B cell (primary cell): ENCODE data around the gene FHIP1B. TPM values are rescaled to one million over a fixed set of nuclear protein-coding genes. Genes with fewer than 3 reads are reported as not detected.

ENCODE experiments used
- ATAC-seq: fragments of 200-7000 bp; cut with Tn5 transposase; one replicate; pipeline ENCODE4 v1.10.0; 2021; ENCODE audit warnings: low read depth, mild to moderate bottlenecking, moderate number of reproducible peaks, moderate library complexity
- CTCF ChIA-PET: fragments of 350-600 bp; sonication (Branson Sonifier 250); formaldehyde crosslinking; loops from one replicate; lab custom pipeline; 2021; ENCODE audit warnings: antibody characterized with exemption, inconsistent platforms; lab: Charles Lee
- POLR2A ChIA-PET: fragments of 350-600 bp; sonication (Branson Sonifier 250); formaldehyde crosslinking; loops from one replicate; lab custom pipeline; 2021; ENCODE audit warnings: antibody characterized with exemption; lab: Charles Lee
- DNase-seq: peaks from one replicate; pipeline ENCODE4 v3.0.0; 2013
- H2AFZ ChIP-seq: 2 replicates; pipeline ENCODE4 v1.6.1; 2012; ENCODE audit warnings: mild to moderate bottlenecking, low read depth, low read length; ENCODE audit not compliant: insufficient read depth, poor library complexity, severe bottlenecking
- H3K27ac ChIP-seq, 2 donors: 1 replicate in 1 of 2; 2 replicates in 1 of 2; pipeline ENCODE4 v1.5.1; 2012 to 2013; ENCODE audit warnings: low read length in 2 of 2, mild to moderate bottlenecking in 2 of 2, moderate library complexity in 1 of 2
- H3K27me3 ChIP-seq, 4 experiments: fragments of 200-600 bp in 1 of 4; sonication (generic) in 1 of 4; replicated peaks in 1 of 4; 1 replicate in 2 of 4; 2 replicates in 2 of 4; pipeline versions ENCODE4 v1.6.1 to v1.7.0; 2013 to 2016; ENCODE audit warnings: low read length in 3 of 4, mild to moderate bottlenecking in 2 of 4, mixed read lengths in 1 of 4, moderate library complexity in 1 of 4; ENCODE audit not compliant: insufficient read depth in 4 of 4, control insufficient read depth in 3 of 4; ENCODE audit errors: control extremely low read depth in 1 of 4
- H3K36me3 ChIP-seq, 2 experiments: replicated peaks in 1 of 2; 1 replicate in 1 of 2; 2 replicates in 1 of 2; pipeline versions ENCODE4 v1.6.1 to v1.7.1; 2013; ENCODE audit warnings: low read length in 1 of 2; ENCODE audit not compliant: insufficient read depth in 2 of 2, control insufficient read depth in 1 of 2; ENCODE audit errors: control extremely low read depth in 1 of 2, extremely low read depth in 1 of 2
- H3K4me1 ChIP-seq, 2 donors: fragments of 200-600 bp in 1 of 2; sonication (generic) in 1 of 2; 1 replicate in 1 of 2; 2 replicates in 1 of 2; pipeline versions ENCODE4 v1.5.1 to v1.6.1; 2013 to 2017; ENCODE audit warnings: low read length in 2 of 2; ENCODE audit not compliant: control insufficient read depth in 2 of 2, insufficient read depth in 2 of 2
- H3K4me2 ChIP-seq: replicated peaks from 2 replicates; pipeline ENCODE3; 2012; ENCODE audit warnings: mild to moderate bottlenecking, low read depth, low read length; ENCODE audit not compliant: poor library complexity, severe bottlenecking
- H3K4me3 ChIP-seq, 5 experiments: fragments of 200-600 bp in 1 of 5; sonication (generic) in 1 of 5; 1 replicate in 3 of 5; 2 replicates in 2 of 5; pipeline versions ENCODE4 v1.5.1 to v1.7.0; 2011 to 2016; ENCODE audit warnings: low read length in 4 of 5, mild to moderate bottlenecking in 4 of 5, low read depth in 2 of 5, control low read depth in 1 of 5, moderate library complexity in 1 of 5; ENCODE audit not compliant: insufficient read depth in 1 of 5; ENCODE audit errors: control extremely low read depth in 1 of 5, extremely low read depth in 1 of 5
- H3K79me2 ChIP-seq: fragments of 200-600 bp; sonication (generic); one replicate; pipeline ENCODE4 v1.6.0; 2016; ENCODE audit warnings: low read length; ENCODE audit not compliant: control insufficient read depth, insufficient read depth
- H3K9ac ChIP-seq: fragments of 200-600 bp; sonication (generic); 2 replicates; pipeline ENCODE4 v1.6.1; 2017; ENCODE audit warnings: mild to moderate bottlenecking, low read length, moderate library complexity
- H3K9me3 ChIP-seq, 3 donors: one replicate each; pipeline versions ENCODE4 v1.6.1 to v1.7.1; 2013; ENCODE audit warnings: low read length in 2 of 3; ENCODE audit not compliant: control insufficient read depth in 2 of 3, insufficient read depth in 1 of 3; ENCODE audit errors: control extremely low read depth in 1 of 3
- H4K20me1 ChIP-seq: 2 replicates; pipeline ENCODE4 v1.6.0; 2012; ENCODE audit warnings: mild to moderate bottlenecking, low read length; ENCODE audit not compliant: insufficient read depth, control insufficient read depth, poor library complexity, severe bottlenecking
- H3K27ac Mint-ChIP-seq: one replicate; pipeline ENCODE4 v1.8.0; 2021; ENCODE audit warnings: mixed read lengths
- H3K27me3 Mint-ChIP-seq: one replicate; pipeline ENCODE4 v1.8.0; 2021; ENCODE audit warnings: mixed read lengths
- H3K4me1 Mint-ChIP-seq: one replicate; pipeline ENCODE4 v1.8.0; 2021; ENCODE audit warnings: mixed read lengths
- H3K4me3 Mint-ChIP-seq: one replicate; pipeline ENCODE4 v1.8.0; 2021; ENCODE audit warnings: mixed read lengths
- H3K9me3 Mint-ChIP-seq: one replicate; pipeline ENCODE4 v1.8.0; 2022; ENCODE audit warnings: mixed read lengths; ENCODE audit not compliant: insufficient read depth
- EZH2 ChIP-seq: IDR thresholded peaks from 2 replicates; pipeline ENCODE4 v1.6.1; 2012; ENCODE audit warnings: borderline replicate concordance, low read depth, mild to moderate bottlenecking, moderate library complexity, low read length; ENCODE audit not compliant: insufficient read depth, poor library complexity, severe bottlenecking
- WGBS: methylation state at CpG from one replicate; pipeline ENCODE4 v1.1.5; 2013; ENCODE audit warnings: missing lambda C conversion rate; ENCODE audit not compliant: insufficient coverage; 5-methylcytosine and 5-hydroxymethylcytosine counted together
- intact Hi-C: fragments of 100-400 bp; cut with micrococcal nuclease; formaldehyde crosslinking; loops from one replicate; pipeline ENCODE4 v1.10.0; 2022
- polyA plus RNA-seq: library from polyadenylated mRNA; depleted of rRNA; stranded (reverse); fragments of >200 nt; gene quantifications from 2 replicates; pipeline ENCODE4 v1.2.3, GENCODE V29; 2012
- total RNA-seq, 2 donors: library from RNA; stranded (reverse); fragments of 120-200 nt in 1 of 2; gene quantifications; 1 replicate in 1 of 2; 2 replicates in 1 of 2; pipeline versions ENCODE4 v1.2.3 to v1.2.4, GENCODE V29; 2013 to 2022
- TF ChIP-seq, protein P1 (sequence below): fragments of 200-600 bp; IDR thresholded peaks from one replicate; pipeline ENCODE4 v1.8.0; 2022; ENCODE audit warnings: antibody characterized with exemption, mild to moderate bottlenecking

Gene FHIP1B
- total and polyA plus RNA-seq, 2 donors (not counting 1 experiment from before 2014, with no cell fraction given) = 37.1 to 44.1 TPM

DNA sequence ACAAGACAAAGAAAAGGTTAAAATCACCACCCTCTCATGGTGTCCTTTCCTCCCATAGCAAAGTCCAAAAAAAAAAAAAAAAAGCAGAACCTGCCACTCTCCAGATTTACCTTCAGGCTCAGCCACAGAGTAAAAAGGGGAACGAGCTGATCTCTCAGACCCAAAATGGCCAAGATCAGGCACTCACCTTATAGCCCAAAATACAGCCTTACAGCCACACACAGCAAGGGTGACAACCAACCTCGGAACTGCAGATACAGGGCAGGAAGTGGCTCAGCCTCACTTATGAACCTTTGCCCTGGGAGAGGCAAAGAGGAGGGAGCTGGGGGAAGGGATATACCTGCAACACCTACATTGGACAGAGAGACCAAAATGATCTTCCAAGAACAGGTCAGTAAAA is 4.5 kb downstream of the FHIP1B start:
- TF ChIP-seq EZH2 = no peak
- Histone ChIP-seq H3K79me2 (peaks cover 66% of the 10 kb centered on the region), H3K4me1 (peaks cover 9 to 14% of the 10 kb centered on the region in 2 donors), H3K36me3 (peaks cover 1 to 6% of the 10 kb centered on the region in 2 experiments), H3K9ac (no peak overlapping the region), H3K27me3 (no peaks in the 10 kb centered on the region), H3K4me2 (no peak overlapping the region), H3K9me3 (no peaks in the 10 kb centered on the region), H2AFZ (no peak overlapping the region), H3K27ac (no peak overlapping the region), H4K20me1 (peaks cover 21% of the 10 kb centered on the region), H3K4me3 (no peak overlapping the region)
- Mint-ChIP-seq H3K27ac (no peak overlapping the region), H3K4me1 (peaks cover 45% of the 10 kb centered on the region), H3K4me3 (no peak overlapping the region), H3K9me3 (no peaks in the 10 kb centered on the region), H3K27me3 (no peaks in the 10 kb centered on the region)
- CTCF ChIA-PET = interaction anchor here (0.5 to 0.7 kb wide), 2 partner anchors 8 to 286 kb away, joined by 3 read pairs; no protein-coding TSS in a partner anchor
- ATAC-seq (no peak), DNase-seq (no peak)
- POLR2A ChIA-PET = no interaction called here
- WGBS = 25% methylated on average over 1 of the region's 2 CpGs
- intact Hi-C loops = loop anchor here (5.0 to 10.0 kb wide), 3 partner anchors 372 to 1757 kb away; partner anchors contain the start of genes EIF3F, ILK, RRP8 and TRIM68

DNA sequence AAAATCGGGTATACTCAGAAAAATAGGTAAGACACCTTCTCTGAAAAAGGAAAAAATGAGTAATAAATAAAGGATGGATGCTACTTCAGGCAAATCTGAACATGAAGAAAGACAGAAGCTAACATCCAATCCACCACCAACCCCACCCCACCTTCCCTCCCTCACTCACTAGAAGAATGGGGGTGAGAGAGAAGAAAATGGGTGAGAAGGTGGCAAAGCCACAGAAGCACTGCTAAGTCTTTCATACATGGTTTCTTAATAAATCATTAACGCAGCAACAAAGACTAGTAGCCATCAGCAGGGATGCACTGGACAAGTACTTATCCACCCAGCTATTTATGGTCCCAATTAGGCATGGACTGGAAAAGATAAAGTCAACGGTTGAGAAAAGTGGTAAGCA is 5.9 kb downstream of the FHIP1B start:
- Mint-ChIP-seq H3K27ac (no peak overlapping the region), H3K9me3 (no peaks in the 10 kb centered on the region), H3K4me1 (peaks cover 32% of the 10 kb centered on the region), H3K4me3 (no peak overlapping the region), H3K27me3 (no peaks in the 10 kb centered on the region)
- peaks cover 21% of the 10 kb centered on the region for H4K20me1 ChIP-seq
- TF ChIP-seq, protein P1, sequence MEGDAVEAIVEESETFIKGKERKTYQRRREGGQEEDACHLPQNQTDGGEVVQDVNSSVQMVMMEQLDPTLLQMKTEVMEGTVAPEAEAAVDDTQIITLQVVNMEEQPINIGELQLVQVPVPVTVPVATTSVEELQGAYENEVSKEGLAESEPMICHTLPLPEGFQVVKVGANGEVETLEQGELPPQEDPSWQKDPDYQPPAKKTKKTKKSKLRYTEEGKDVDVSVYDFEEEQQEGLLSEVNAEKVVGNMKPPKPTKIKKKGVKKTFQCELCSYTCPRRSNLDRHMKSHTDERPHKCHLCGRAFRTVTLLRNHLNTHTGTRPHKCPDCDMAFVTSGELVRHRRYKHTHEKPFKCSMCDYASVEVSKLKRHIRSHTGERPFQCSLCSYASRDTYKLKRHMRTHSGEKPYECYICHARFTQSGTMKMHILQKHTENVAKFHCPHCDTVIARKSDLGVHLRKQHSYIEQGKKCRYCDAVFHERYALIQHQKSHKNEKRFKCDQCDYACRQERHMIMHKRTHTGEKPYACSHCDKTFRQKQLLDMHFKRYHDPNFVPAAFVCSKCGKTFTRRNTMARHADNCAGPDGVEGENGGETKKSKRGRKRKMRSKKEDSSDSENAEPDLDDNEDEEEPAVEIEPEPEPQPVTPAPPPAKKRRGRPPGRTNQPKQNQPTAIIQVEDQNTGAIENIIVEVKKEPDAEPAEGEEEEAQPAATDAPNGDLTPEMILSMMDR = no peak
- no peak for TF ChIP-seq EZH2
- peaks cover 1 to 15% of the 10 kb centered on the region in 2 experiments for H3K36me3 ChIP-seq
- no peak overlapping the region for H3K4me2 ChIP-seq
- H3K79me2 ChIP-seq = peaks cover 57% of the 10 kb centered on the region
- H3K4me3 ChIP-seq = no peak overlapping the region
- intact Hi-C loops = no loop called here
- no peak for DNase-seq
- no peaks in the 10 kb centered on the region for H3K9me3 ChIP-seq
- WGBS = 0% methylated on average over 1 of the region's 3 CpGs
- POLR2A ChIA-PET = no interaction called here
- no peaks in the 10 kb centered on the region for H3K27me3 ChIP-seq
- H3K27ac ChIP-seq = no peak overlapping the region
- no peak for ATAC-seq
- CTCF ChIA-PET = no interaction called here
- H2AFZ ChIP-seq = no peak overlapping the region
- H3K4me1 ChIP-seq = peaks cover under 1 to 8% of the 10 kb centered on the region in 2 donors
- no peak overlapping the region for H3K9ac ChIP-seq
